Nephron (organoid): ENCODE results near the gene GFOD1.
"Not testable (repeated sequence)": the region's sequence is repeated elsewhere in the genome, so short reads cannot be mapped to it uniquely, and the experiment has no call there.

ENCODE experiments used
- H3K27ac Mint-ChIP-seq, 3 experiments: 2 replicates each; pipeline ENCODE4 v1.8.0; 2020; ENCODE audit warnings: mixed read lengths in 3 of 3, mild to moderate bottlenecking in 2 of 3, moderate library complexity in 1 of 3
- H3K27me3 Mint-ChIP-seq: 2 replicates; pipeline ENCODE4 v1.8.0; 2021; ENCODE audit warnings: low read depth, mild to moderate bottlenecking, moderate library complexity, mixed read lengths
- H3K36me3 Mint-ChIP-seq: 2 replicates; pipeline ENCODE4 v1.8.0; 2020; ENCODE audit warnings: low read depth, mixed read lengths
- H3K4me1 Mint-ChIP-seq: 2 replicates; pipeline ENCODE4 v1.8.0; 2020; ENCODE audit warnings: mixed read lengths
- H3K4me3 Mint-ChIP-seq, 3 experiments: 2 replicates each; pipeline ENCODE4 v1.8.0; 2020; ENCODE audit warnings: mild to moderate bottlenecking in 3 of 3, mixed read lengths in 3 of 3, moderate library complexity in 2 of 3
- H3K9me3 Mint-ChIP-seq: 2 replicates; pipeline ENCODE4 v1.8.0; 2020; ENCODE audit warnings: mixed read lengths
- CTCF ChIP-seq, 3 experiments: fragments of 200-600 bp; sonication (generic); IDR thresholded peaks; one replicate each; pipeline ENCODE4 v1.5.0; 2021; ENCODE audit warnings: antibody characterized with exemption in 3 of 3; ENCODE audit not compliant: unreplicated experiment in 3 of 3

GFOD1 gene

GRCh38 chr6:13331516-13332348 lies 155.7 kb downstream of the GFOD1 start:
- TF ChIP-seq CTCF (IDR thresholded peaks at IDR 0.05; ENCODE audit: unreplicated experiment in 3 of 3), result peak; percentile 57 to 72 (median 72)
- Mint-ChIP-seq H3K9me3 (no peaks in the 10 kb centered on the region), H3K36me3 (no peaks in the 10 kb centered on the region), H3K27ac (peak overlapping the region in 1 of 3 experiments; percentile 69), H3K4me3 (peak overlapping the region; percentile 41 to 74 (median 61)), H3K4me1 (peaks cover 16% of the 10 kb centered on the region), H3K27me3 (peaks cover 3% of the 10 kb centered on the region)

- Mint-ChIP-seq H3K9me3 (no peaks in the 10 kb centered on the region), H3K27me3 (no peaks in the 10 kb centered on the region), H3K4me1 (peaks cover 24% of the 10 kb centered on the region), H3K36me3 (peaks cover 20% of the 10 kb centered on the region), H3K27ac (peak overlapping the region; percentile 92 to 98 (median 95)), H3K4me3 (peak overlapping the region; percentile 93 to 98 (median 94))
- TF ChIP-seq CTCF (IDR thresholded peaks at IDR 0.05; ENCODE audit: unreplicated experiment in 3 of 3), result no peak
These were observed 158.6 kb downstream of the GFOD1 start for GRCh38 chr6:13328875-13329183.

GRCh38 chr6:13328076-13328874 lies 159.1 kb downstream of the GFOD1 start, which contains the start of gene TBC1D7:
TSS of gene TBC1D7 (minus strand) at chr6:13328537. CDS start at chr6:13326898, 1,639 bp downstream.
- TF ChIP-seq CTCF (IDR thresholded peaks at IDR 0.05; ENCODE audit: unreplicated experiment in 3 of 3), result peak in 2 of 3 experiments; percentile 11 to 26
- H3K4me1 Mint-ChIP-seq, result peaks cover 28% of the 10 kb centered on the region
- H3K9me3 Mint-ChIP-seq, result no peaks in the 10 kb centered on the region
- H3K27me3 Mint-ChIP-seq, result no peaks in the 10 kb centered on the region
- H3K36me3 Mint-ChIP-seq, result peaks cover 26% of the 10 kb centered on the region
- peak within 1 kb of the TSS; percentile 93 to 98 (median 94) for H3K4me3 Mint-ChIP-seq
- peak within 1 kb of the TSS; percentile 92 to 98 (median 95) for H3K27ac Mint-ChIP-seq

GRCh38 chr6:13327691-13328075 lies 159.7 kb downstream of the GFOD1 start:
- H3K4me3 Mint-ChIP-seq, result peak overlapping the region; percentile 93 to 98 (median 94)
- H3K36me3 Mint-ChIP-seq, result peaks cover 28% of the 10 kb centered on the region
- no peaks in the 10 kb centered on the region for H3K27me3 Mint-ChIP-seq
- peak overlapping the region; percentile 92 to 98 (median 95) for H3K27ac Mint-ChIP-seq
- peak in 1 of 3 experiments; percentile 28 for TF ChIP-seq CTCF (IDR thresholded peaks at IDR 0.05; ENCODE audit: unreplicated experiment in 3 of 3)
- peaks cover 28% of the 10 kb centered on the region for H3K4me1 Mint-ChIP-seq
- no peaks in the 10 kb centered on the region for H3K9me3 Mint-ChIP-seq

GRCh38 chr6:13326031-13326586 lies 161.3 kb downstream of the GFOD1 start:
- H3K27me3 Mint-ChIP-seq, H3K9me3 Mint-ChIP-seq: not testable (repeated sequence)
- Mint-ChIP-seq H3K27ac (peak overlapping the region; percentile 54 to 98 (median 92)), H3K4me3 (peak overlapping the region; percentile 93 to 98 (median 94)), H3K4me1 (peaks cover 28% of the 10 kb centered on the region), H3K36me3 (peaks cover 40% of the 10 kb centered on the region)
